ENCODE results near the gene FGF8.

DNA sequence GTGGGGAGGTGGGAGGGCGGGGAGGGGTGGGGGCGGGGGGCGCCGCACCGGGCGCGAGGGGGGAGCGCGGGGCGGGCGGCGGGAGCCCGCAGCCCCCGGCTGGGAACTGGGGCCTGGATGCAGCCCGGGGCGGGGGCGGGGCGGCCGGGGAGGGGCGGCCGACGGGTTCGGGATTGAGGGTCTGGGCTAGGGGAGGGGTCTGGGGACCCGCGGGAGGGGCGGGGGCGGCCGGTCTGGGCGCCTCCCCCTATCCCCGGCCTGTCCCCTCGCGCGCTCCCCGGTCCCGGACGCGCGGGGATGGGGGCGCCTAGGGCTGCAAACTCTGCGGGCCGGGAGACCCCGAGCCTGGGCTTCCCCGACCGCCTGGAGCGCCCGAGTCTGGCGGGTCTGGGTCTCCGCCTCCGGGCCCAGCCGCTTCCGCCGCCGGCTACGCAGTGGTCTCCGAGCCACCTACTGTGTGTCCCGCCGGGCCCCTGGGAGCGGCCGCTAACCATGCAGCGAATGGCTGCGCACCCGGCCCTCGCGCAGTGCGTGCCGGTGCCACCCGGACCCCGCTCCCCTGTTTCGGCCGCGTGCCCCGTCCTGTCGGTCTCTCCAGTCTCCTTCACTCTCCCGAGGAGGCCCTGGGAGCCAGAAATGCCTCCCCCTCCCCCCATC is 375 bp upstream of the FGF8 start:
- TF ChIP-seq, protein P1, sequence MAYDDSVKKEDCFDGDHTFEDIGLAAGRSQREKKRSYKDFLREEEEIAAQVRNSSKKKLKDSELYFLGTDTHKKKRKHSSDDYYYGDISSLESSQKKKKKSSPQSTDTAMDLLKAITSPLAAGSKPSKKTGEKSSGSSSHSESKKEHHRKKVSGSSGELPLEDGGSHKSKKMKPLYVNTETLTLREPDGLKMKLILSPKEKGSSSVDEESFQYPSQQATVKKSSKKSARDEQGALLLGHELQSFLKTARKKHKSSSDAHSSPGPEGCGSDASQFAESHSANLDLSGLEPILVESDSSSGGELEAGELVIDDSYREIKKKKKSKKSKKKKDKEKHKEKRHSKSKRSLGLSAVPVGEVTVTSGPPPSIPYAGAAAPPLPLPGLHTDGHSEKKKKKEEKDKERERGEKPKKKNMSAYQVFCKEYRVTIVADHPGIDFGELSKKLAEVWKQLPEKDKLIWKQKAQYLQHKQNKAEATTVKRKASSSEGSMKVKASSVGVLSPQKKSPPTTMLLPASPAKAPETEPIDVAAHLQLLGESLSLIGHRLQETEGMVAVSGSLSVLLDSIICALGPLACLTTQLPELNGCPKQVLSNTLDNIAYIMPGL (CRISPR knock-in tag; IDR thresholded peaks at IDR 0.05) = no peak
- TF ChIP-seq SMAD3 (CRISPR knock-in tag; conservative IDR thresholded peaks at IDR 0.05) (no peak), TAF1 (IDR thresholded peaks at IDR 0.05; ENCODE audit: control insufficient read depth, extremely low read depth, insufficient read depth, low read length, severe bottlenecking) (no peak)

All from K562 (cell line).